Mucosa of descending colon (tissue), 3 donors: ENCODE measurements around the gene PAK5. TPM values are rescaled to one million over a fixed set of nuclear protein-coding genes. Genes with fewer than 3 reads are reported as not detected.
A peak's percentile ranks its signal among the peaks of the same experiment; 100 is the strongest.

ENCODE experiments used
- ATAC-seq: fragments of 200-7000 bp; cut with Tn5 transposase; one replicate; pipeline ENCODE4 v1.9.1; 2020; ENCODE audit warnings: mild to moderate bottlenecking, moderate library complexity
- DNase-seq, 3 donors: peaks; one replicate each; pipeline ENCODE4 v3.0.0-alpha.2; 2020
- H3K36me3 ChIP-seq: fragments of 200-600 bp; one replicate; pipeline ENCODE4 v1.8.0; 2021; ENCODE audit warnings: low read depth, mild to moderate bottlenecking
- H3K4me1 ChIP-seq: fragments of 200-600 bp; one replicate; pipeline ENCODE4 v1.8.0; 2021; ENCODE audit warnings: low read depth, mild to moderate bottlenecking
- H3K4me3 ChIP-seq: fragments of 200-600 bp; one replicate; pipeline ENCODE4 v1.8.0; 2021; ENCODE audit warnings: mild to moderate bottlenecking
- H3K9me3 ChIP-seq: fragments of 200-600 bp; one replicate; pipeline ENCODE4 v1.8.0; 2021; ENCODE audit warnings: mild to moderate bottlenecking
- intact Hi-C, 2 donors: fragments of 100-400 bp; cut with DNase I in 1 of 2; cut with micrococcal nuclease in 1 of 2; formaldehyde crosslinking; loops; one replicate each; pipeline versions ENCODE4 v1.11.0 to v1.11.1; 2022; cut with DNase I, micrococcal nuclease
- total RNA-seq, 3 donors: library from RNA; stranded (reverse); fragmentation: NEBNext Ultra II Directional in 2 of 3; extraction: Animal tissue kit (Norgen Biotek cat#: 25700) in 2 of 3; gene quantifications; one replicate each; pipeline versions ENCODE4 v1.2.1 to v1.2.4, GENCODE V29; 2021 to 2023
- TF ChIP-seq, protein P1 (sequence below): fragments of 200-600 bp; IDR thresholded peaks from one replicate; pipeline ENCODE4 v1.8.0; 2022; ENCODE audit warnings: antibody characterized with exemption, mild to moderate bottlenecking
- donor health status: DM: no; HTN: no; CAD: no; lungs with moderate emphysema.
- donor health status: DM: no; HTN: no; CAD: no.
- donor health status: DM: no; HTN: yes; CAD: no.

Gene PAK5
- total RNA-seq, 3 donors from 2014 or later = 0.06 to 0.13 TPM; not detected in 1

DNA sequence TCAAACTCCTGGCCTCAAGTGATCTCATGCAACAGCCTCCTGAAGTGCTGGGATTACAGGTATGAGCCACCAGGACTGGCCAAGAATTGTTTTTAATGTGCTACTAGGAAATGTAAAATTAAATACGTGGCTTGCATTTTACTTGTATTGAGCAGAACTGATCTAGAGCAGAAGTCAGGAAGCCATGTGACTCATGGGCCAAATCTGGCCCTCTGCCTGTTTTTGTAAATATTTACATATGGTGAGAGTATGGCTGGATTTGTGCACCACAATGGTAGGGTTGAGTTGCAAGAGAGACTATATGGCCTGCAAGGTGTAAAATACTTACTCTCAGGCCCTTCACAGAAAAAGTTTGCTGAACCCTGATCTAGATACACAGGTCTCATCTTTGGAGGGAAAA, 248.7 kb downstream of the PAK5 start:
- Histone ChIP-seq H3K4me3 (no peak overlapping the region), H3K36me3 (no peaks in the 10 kb centered on the region), H3K4me1 (no peaks in the 10 kb centered on the region), H3K9me3 (no peaks in the 10 kb centered on the region)
- ATAC-seq (peak; percentile 65), DNase-seq (peak in 1 of 3 donors; percentile 2)
- TF ChIP-seq, protein P1, sequence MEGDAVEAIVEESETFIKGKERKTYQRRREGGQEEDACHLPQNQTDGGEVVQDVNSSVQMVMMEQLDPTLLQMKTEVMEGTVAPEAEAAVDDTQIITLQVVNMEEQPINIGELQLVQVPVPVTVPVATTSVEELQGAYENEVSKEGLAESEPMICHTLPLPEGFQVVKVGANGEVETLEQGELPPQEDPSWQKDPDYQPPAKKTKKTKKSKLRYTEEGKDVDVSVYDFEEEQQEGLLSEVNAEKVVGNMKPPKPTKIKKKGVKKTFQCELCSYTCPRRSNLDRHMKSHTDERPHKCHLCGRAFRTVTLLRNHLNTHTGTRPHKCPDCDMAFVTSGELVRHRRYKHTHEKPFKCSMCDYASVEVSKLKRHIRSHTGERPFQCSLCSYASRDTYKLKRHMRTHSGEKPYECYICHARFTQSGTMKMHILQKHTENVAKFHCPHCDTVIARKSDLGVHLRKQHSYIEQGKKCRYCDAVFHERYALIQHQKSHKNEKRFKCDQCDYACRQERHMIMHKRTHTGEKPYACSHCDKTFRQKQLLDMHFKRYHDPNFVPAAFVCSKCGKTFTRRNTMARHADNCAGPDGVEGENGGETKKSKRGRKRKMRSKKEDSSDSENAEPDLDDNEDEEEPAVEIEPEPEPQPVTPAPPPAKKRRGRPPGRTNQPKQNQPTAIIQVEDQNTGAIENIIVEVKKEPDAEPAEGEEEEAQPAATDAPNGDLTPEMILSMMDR = no peak
- intact Hi-C loops = no loop called here

GRCh38 chr20:9588706-9589105, 250.2 kb downstream of the PAK5 start:
- no peaks in the 10 kb centered on the region for H3K36me3 ChIP-seq

DNA sequence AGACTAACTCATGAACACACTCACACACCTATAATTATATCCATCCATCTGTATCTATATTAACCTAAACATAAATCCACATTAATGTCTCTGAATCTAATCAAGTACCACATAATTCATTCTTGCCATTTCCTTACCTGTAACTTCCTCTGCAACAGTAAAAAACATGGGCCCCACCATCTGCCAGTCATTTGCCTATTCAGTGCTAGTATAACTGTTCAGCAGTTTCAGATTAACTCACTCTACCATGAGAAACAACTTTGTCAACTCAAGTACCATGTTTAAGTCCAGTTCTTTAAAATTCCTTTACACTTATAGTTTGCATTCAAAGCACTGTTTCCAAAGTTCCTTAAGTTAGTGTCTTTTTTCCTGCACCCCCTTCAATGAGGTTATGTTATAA, 255.7 kb downstream of the PAK5 start:
- no peaks in the 10 kb centered on the region for H3K4me1 ChIP-seq
- no peak for DNase-seq
- no peak overlapping the region for H3K4me3 ChIP-seq
- intact Hi-C loops = no loop called here
- no peak for ATAC-seq
- TF ChIP-seq, protein P1 = no peak
- H3K9me3 ChIP-seq = no peaks in the 10 kb centered on the region
- H3K36me3 ChIP-seq = no peaks in the 10 kb centered on the region

More at GRCh38 chr20:9588706-9589105, 250.2 kb downstream of the PAK5 start:
- DNase-seq (no peak), ATAC-seq (no peak)
- no peaks in the 10 kb centered on the region for H3K9me3 ChIP-seq
- no peaks in the 10 kb centered on the region for H3K4me1 ChIP-seq
- intact Hi-C loops = no loop called here
- no peak overlapping the region for H3K4me3 ChIP-seq
- TF ChIP-seq, protein P1 = no peak

DNA sequence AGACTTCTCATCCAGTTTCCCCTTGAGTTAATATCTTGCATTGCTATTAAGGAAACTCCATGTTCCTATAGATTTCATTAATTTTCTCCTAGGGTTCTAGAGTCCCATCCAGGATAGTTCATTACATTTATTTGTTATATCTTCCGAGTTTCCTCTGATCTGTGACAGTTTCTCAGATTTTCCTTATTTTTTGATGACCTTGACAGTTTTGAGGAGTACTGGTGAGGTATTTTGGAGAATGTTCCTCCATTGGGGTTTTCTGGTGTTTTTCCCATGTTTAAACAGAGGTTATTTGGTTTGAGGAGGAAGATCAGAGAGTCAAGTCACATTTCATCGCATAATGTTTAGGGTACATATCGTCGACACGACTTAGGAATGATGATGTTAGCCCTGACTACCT, 256.7 kb downstream of the PAK5 start:
- Histone ChIP-seq H3K36me3 (no peaks in the 10 kb centered on the region), H3K4me3 (no peak overlapping the region), H3K4me1 (no peaks in the 10 kb centered on the region), H3K9me3 (no peaks in the 10 kb centered on the region)
- DNase-seq (no peak), ATAC-seq (no peak)
- TF ChIP-seq, protein P1 = no peak
- intact Hi-C loops = no loop called here

GRCh38 chr20:9581509-9581908, 257.4 kb downstream of the PAK5 start:
- no peak for ATAC-seq
- no peaks in the 10 kb centered on the region for H3K36me3 ChIP-seq
- TF ChIP-seq, protein P1 = no peak
- DNase-seq = no peak
- intact Hi-C loops = no loop called here
- no peak overlapping the region for H3K4me3 ChIP-seq
- no peaks in the 10 kb centered on the region for H3K9me3 ChIP-seq
- H3K4me1 ChIP-seq = no peaks in the 10 kb centered on the region

DNA sequence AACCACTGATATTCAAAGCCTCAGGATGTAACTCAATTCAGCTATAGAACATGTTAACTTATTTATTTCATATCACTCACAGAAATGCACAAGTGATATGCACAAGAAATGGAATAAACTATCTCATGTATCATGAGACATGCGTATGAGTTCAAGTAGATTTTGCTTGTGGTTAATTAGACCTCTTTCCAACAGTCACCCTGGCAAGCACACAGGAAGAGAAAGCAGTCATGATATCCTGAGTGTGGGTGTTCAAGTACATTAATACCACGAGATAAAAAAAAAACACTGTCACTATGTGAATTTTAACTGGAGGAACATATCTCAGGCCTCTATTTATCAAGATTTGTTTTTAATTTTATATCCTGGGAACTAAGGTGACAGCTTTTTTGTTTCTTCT, 260.3 kb downstream of the PAK5 start:
- TF ChIP-seq, protein P1 = no peak
- no peak overlapping the region for H3K4me3 ChIP-seq
- H3K9me3 ChIP-seq = no peaks in the 10 kb centered on the region
- no peaks in the 10 kb centered on the region for H3K36me3 ChIP-seq
- no peaks in the 10 kb centered on the region for H3K4me1 ChIP-seq
- ATAC-seq (no peak), DNase-seq (no peak)
- intact Hi-C loops = no loop called here
